Measurements from ENCODE around the gene PC. TPM values are rescaled to one million over a fixed set of nuclear protein-coding genes. Genes with fewer than 3 reads are reported as not detected.

Gene PC
- total and polyA plus RNA-seq, 2 experiments from 2014 or later = 47.4 to 78.1 TPM

DNA sequence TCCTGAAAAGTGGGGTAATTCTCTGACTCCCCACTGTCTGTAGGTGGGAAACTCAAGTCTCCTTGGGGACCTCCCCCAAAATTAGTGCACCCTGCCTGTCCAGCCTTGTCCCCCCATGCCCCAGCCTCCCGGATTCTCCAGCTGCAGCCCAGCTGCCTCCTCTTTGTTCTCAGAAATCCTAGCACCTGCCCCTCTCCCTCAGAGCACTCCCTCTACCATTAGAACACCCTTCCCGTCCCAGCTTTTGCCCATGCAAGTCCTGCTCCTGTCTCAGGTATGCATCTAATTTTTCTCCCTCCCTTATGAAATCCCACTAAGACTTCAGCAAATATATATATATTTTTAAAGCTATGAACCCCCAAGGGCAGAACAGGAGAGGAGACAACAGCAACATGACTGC is 64.0 kb downstream of the PC start:
- Histone ChIP-seq H3K4me1 (ENCODE audit: insufficient read depth) (no peaks in the 10 kb centered on the region), H3K4me3 (no peak overlapping the region), H3K27me3 (no peaks in the 10 kb centered on the region), H3K9me2 (replicated peaks; ENCODE audit: insufficient read depth) (no peaks in the 10 kb centered on the region), H3K79me2 (peaks cover 8% of the 10 kb centered on the region), H4K20me1 (ENCODE audit: insufficient read depth, poor library complexity, severe bottlenecking) (no peaks in the 10 kb centered on the region), H3K36me3 (replicated peaks; ENCODE audit: insufficient read depth, low read depth) (no peaks in the 10 kb centered on the region), H3K9me3 (ENCODE audit: low read depth) (no peaks in the 10 kb centered on the region), H2AFZ (no peak overlapping the region), H3K27ac (no peak overlapping the region), H3K4me2 (no peak overlapping the region)
- whole genome bisulfite sequencing (ENCODE audit: low lambda C conversion rate, missing lambda C conversion rate) = 58% methylated on average over 2 of the region's 2 CpGs
- DNase-seq (ENCODE audit: low spot score) = no peak
- TF ChIP-seq EZH2 (IDR thresholded peaks at IDR 0.05; ENCODE audit: borderline replicate concordance) = no peak
- TF ChIP-seq, protein P1, sequence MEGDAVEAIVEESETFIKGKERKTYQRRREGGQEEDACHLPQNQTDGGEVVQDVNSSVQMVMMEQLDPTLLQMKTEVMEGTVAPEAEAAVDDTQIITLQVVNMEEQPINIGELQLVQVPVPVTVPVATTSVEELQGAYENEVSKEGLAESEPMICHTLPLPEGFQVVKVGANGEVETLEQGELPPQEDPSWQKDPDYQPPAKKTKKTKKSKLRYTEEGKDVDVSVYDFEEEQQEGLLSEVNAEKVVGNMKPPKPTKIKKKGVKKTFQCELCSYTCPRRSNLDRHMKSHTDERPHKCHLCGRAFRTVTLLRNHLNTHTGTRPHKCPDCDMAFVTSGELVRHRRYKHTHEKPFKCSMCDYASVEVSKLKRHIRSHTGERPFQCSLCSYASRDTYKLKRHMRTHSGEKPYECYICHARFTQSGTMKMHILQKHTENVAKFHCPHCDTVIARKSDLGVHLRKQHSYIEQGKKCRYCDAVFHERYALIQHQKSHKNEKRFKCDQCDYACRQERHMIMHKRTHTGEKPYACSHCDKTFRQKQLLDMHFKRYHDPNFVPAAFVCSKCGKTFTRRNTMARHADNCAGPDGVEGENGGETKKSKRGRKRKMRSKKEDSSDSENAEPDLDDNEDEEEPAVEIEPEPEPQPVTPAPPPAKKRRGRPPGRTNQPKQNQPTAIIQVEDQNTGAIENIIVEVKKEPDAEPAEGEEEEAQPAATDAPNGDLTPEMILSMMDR (IDR thresholded peaks at IDR 0.05; ENCODE audit: poor library complexity) = no peak
- TF ChIP-seq EZH2phosphoT487 (IDR thresholded peaks at IDR 0.05; ENCODE audit: low read depth, severe bottlenecking, unreplicated experiment) = no peak

GRCh38 chr11:66892911-66893310 is 65.3 kb downstream of the PC start:
- Histone ChIP-seq H3K27me3 (no peaks in the 10 kb centered on the region), H3K27ac (peak overlapping the region; percentile 36), H3K4me1 (ENCODE audit: insufficient read depth) (no peaks in the 10 kb centered on the region), H3K4me2 (no peak overlapping the region), H3K36me3 (replicated peaks; ENCODE audit: insufficient read depth, low read depth) (no peaks in the 10 kb centered on the region), H3K4me3 (no peak overlapping the region), H3K9me2 (replicated peaks; ENCODE audit: insufficient read depth) (no peaks in the 10 kb centered on the region), H4K20me1 (ENCODE audit: insufficient read depth, poor library complexity, severe bottlenecking) (no peaks in the 10 kb centered on the region), H3K9me3 (ENCODE audit: low read depth) (no peaks in the 10 kb centered on the region), H3K79me2 (peaks cover 8% of the 10 kb centered on the region), H2AFZ (no peak overlapping the region)
- TF ChIP-seq, protein P1 (IDR thresholded peaks at IDR 0.05; ENCODE audit: poor library complexity) = no peak
- no peak for TF ChIP-seq EZH2 (IDR thresholded peaks at IDR 0.05; ENCODE audit: borderline replicate concordance)
- TF ChIP-seq EZH2phosphoT487 (IDR thresholded peaks at IDR 0.05; ENCODE audit: low read depth, severe bottlenecking, unreplicated experiment) = no peak
- DNase-seq (ENCODE audit: low spot score) = no peak
- WGBS (ENCODE audit: low lambda C conversion rate, missing lambda C conversion rate) = 73% methylated on average over 6 of the region's 6 CpGs

- peak overlapping the region; percentile 58 for H3K27ac ChIP-seq
- H4K20me1 ChIP-seq (ENCODE audit: insufficient read depth, poor library complexity, severe bottlenecking) = no peaks in the 10 kb centered on the region
Measured at GRCh38 chr11:66891851-66892660, 66.1 kb downstream of the PC start.

More at GRCh38 chr11:66891851-66892660, 66.1 kb downstream of the PC start:
- Histone ChIP-seq H3K9me2 (replicated peaks; ENCODE audit: insufficient read depth) (no peaks in the 10 kb centered on the region), H3K4me3 (no peak overlapping the region), H3K4me2 (no peak overlapping the region), H3K4me1 (ENCODE audit: insufficient read depth) (peaks cover 3% of the 10 kb centered on the region), H3K79me2 (peaks cover 8% of the 10 kb centered on the region), H3K36me3 (replicated peaks; ENCODE audit: insufficient read depth, low read depth) (no peaks in the 10 kb centered on the region), H2AFZ (no peak overlapping the region), H3K27me3 (no peaks in the 10 kb centered on the region), H3K9me3 (ENCODE audit: low read depth) (no peaks in the 10 kb centered on the region)
- TF ChIP-seq EZH2 (IDR thresholded peaks at IDR 0.05; ENCODE audit: borderline replicate concordance) (no peak), EZH2phosphoT487 (IDR thresholded peaks at IDR 0.05; ENCODE audit: low read depth, severe bottlenecking, unreplicated experiment) (no peak)
- TF ChIP-seq, protein P1 (IDR thresholded peaks at IDR 0.05; ENCODE audit: poor library complexity) = no peak
- peak; percentile 82 for DNase-seq (ENCODE audit: low spot score)
- WGBS (ENCODE audit: low lambda C conversion rate, missing lambda C conversion rate) = 76% methylated on average over 14 of the region's 14 CpGs

Measured in hepatocyte (in vitro differentiated cells).